ENCODE results near the gene ARHGDIB. TPM values are rescaled to one million over a fixed set of nuclear protein-coding genes. Genes with fewer than 3 reads are reported as not detected.

Gene ARHGDIB
- total RNA-seq, 2 experiments from 2014 or later = 569 to 737 TPM

- CTCF ChIA-PET (ENCODE audit: unreplicated experiment) = no interaction called here
- H2AFZ ChIP-seq (ENCODE audit: low read length) = no peak overlapping the region
- no peaks in the 10 kb centered on the region for H3K79me2 ChIP-seq (ENCODE audit: insufficient read depth, low read depth, low read length)
- H3K9me3 ChIP-seq (ENCODE audit: low read length) = no peaks in the 10 kb centered on the region
- no peak overlapping the region for H3K4me2 ChIP-seq (ENCODE audit: low read length)
- H3K27ac ChIP-seq (ENCODE audit: low read depth, low read length, poor library complexity, severe bottlenecking) = no peak overlapping the region
- BruUV-seq (replicated peaks) = no TSS peak
- DNase-seq (ENCODE audit: low spot score) = no peak
- intact Hi-C loops (cut with micrococcal nuclease; ENCODE audit: unreplicated experiment) = no loop called here
- no peak overlapping the region for H3K4me3 ChIP-seq (ENCODE audit: low read depth, low read length, poor library complexity, severe bottlenecking)
- TF ChIP-seq EZH2phosphoT487 (IDR thresholded peaks at IDR 0.05; ENCODE audit: borderline replicate concordance, low read depth, low read length) (no peak), CTCF (conservative IDR thresholded peaks at IDR 0.05; ENCODE audit: low read length) (no peak)
- peaks cover 11% of the 10 kb centered on the region for H3K4me1 ChIP-seq (ENCODE audit: insufficient read depth, low read length, poor library complexity, severe bottlenecking)
- H4K20me1 ChIP-seq (ENCODE audit: insufficient read depth, low read length) = no peaks in the 10 kb centered on the region
- no peaks in the 10 kb centered on the region for H3K9me2 ChIP-seq (ENCODE audit: insufficient read depth, low read length)
- peaks cover 17% of the 10 kb centered on the region; the same call in 1 of the 2 replicates for H3K36me3 ChIP-seq (ENCODE audit: insufficient read depth, low read length)
- POLR2A ChIA-PET = no interaction called here
Measured at GRCh38 chr12:14919455-14919854, 41.9 kb downstream of the ARHGDIB start.

- Histone ChIP-seq H3K9me2 (ENCODE audit: insufficient read depth, low read length) (no peaks in the 10 kb centered on the region), H3K4me3 (ENCODE audit: low read depth, low read length, poor library complexity, severe bottlenecking) (no peak overlapping the region), H3K9me3 (ENCODE audit: low read length) (no peaks in the 10 kb centered on the region), H2AFZ (ENCODE audit: low read length) (no peak overlapping the region), H3K4me1 (ENCODE audit: insufficient read depth, low read length, poor library complexity, severe bottlenecking) (peaks cover 3% of the 10 kb centered on the region), H4K20me1 (ENCODE audit: insufficient read depth, low read length) (no peaks in the 10 kb centered on the region), H3K4me2 (ENCODE audit: low read length) (no peak overlapping the region), H3K27ac (ENCODE audit: low read depth, low read length, poor library complexity, severe bottlenecking) (no peak overlapping the region), H3K36me3 (ENCODE audit: insufficient read depth, low read length) (peaks cover 25% of the 10 kb centered on the region), H3K79me2 (ENCODE audit: insufficient read depth, low read depth, low read length) (no peaks in the 10 kb centered on the region)
- no TSS peak for BruUV-seq (replicated peaks)
- DNase-seq (ENCODE audit: low spot score) = no peak
- ChIA-PET POLR2A (interaction anchor here (0.6 to 1.0 kb wide), 2 partner anchors 22 to 169 kb away, joined by 5 to 6 read pairs; no protein-coding TSS in a partner anchor), CTCF (ENCODE audit: unreplicated experiment) (no interaction called here)
- no peak for TF ChIP-seq CTCF (conservative IDR thresholded peaks at IDR 0.05; ENCODE audit: low read length)
- TF ChIP-seq EZH2phosphoT487 (IDR thresholded peaks at IDR 0.05; ENCODE audit: borderline replicate concordance, low read depth, low read length) = no peak
- intact Hi-C loops (cut with micrococcal nuclease; ENCODE audit: unreplicated experiment) = no loop called here
Measured at GRCh38 chr12:14915736-14916135, 45.7 kb downstream of the ARHGDIB start.

- Histone ChIP-seq H3K4me1 (ENCODE audit: insufficient read depth, low read length, poor library complexity, severe bottlenecking) (no peaks in the 10 kb centered on the region), H3K79me2 (ENCODE audit: insufficient read depth, low read depth, low read length) (no peaks in the 10 kb centered on the region), H3K4me2 (ENCODE audit: low read length) (no peak overlapping the region), H3K9me2 (ENCODE audit: insufficient read depth, low read length) (no peaks in the 10 kb centered on the region), H3K27ac (ENCODE audit: low read depth, low read length, poor library complexity, severe bottlenecking) (no peak overlapping the region), H3K9me3 (ENCODE audit: low read length) (no peaks in the 10 kb centered on the region), H3K4me3 (ENCODE audit: low read depth, low read length, poor library complexity, severe bottlenecking) (no peak overlapping the region), H2AFZ (ENCODE audit: low read length) (no peak overlapping the region), H4K20me1 (ENCODE audit: insufficient read depth, low read length) (no peaks in the 10 kb centered on the region), H3K36me3 (ENCODE audit: insufficient read depth, low read length) (peaks cover 16% of the 10 kb centered on the region)
- TF ChIP-seq EZH2phosphoT487 (IDR thresholded peaks at IDR 0.05; ENCODE audit: borderline replicate concordance, low read depth, low read length) = no peak
- no peak for TF ChIP-seq CTCF (conservative IDR thresholded peaks at IDR 0.05; ENCODE audit: low read length)
- BruUV-seq (replicated peaks) = no TSS peak
- ChIA-PET CTCF (ENCODE audit: unreplicated experiment) (no interaction called here), POLR2A (interaction anchor here (0.5 to 1.2 kb wide), 5 partner anchors 21 to 176 kb away, joined by 3 to 6 read pairs (median 3); no protein-coding TSS in a partner anchor)
- DNase-seq (ENCODE audit: low spot score) = no peak
- intact Hi-C loops (cut with micrococcal nuclease; ENCODE audit: unreplicated experiment) = no loop called here
Measured at GRCh38 chr12:14913381-14913781, 48.0 kb downstream of the ARHGDIB start.

Measured in OCI-LY7 (cell line).